Adipocyte (in vitro differentiated cells): ENCODE data around the gene F7.

ENCODE experiments used
- DNase-seq: peaks from one replicate; pipeline ENCODE4 v3.0.0-alpha.2; 2015; ENCODE audit warnings: low read depth
- H3K27me3 ChIP-seq: replicated peaks from 2 replicates; pipeline ENCODE4 v1.7.0; 2013; ENCODE audit warnings: mild to moderate bottlenecking, low read length, moderate library complexity; ENCODE audit not compliant: control insufficient read depth, insufficient read depth
- H3K36me3 ChIP-seq: 2 replicates; pipeline ENCODE4 v1.7.0; 2013; ENCODE audit warnings: low read length, mild to moderate bottlenecking, moderate library complexity; ENCODE audit not compliant: control insufficient read depth, insufficient read depth, severe bottlenecking
- H3K4me1 ChIP-seq: 2 replicates; pipeline ENCODE4 v1.7.0; 2013; ENCODE audit warnings: mild to moderate bottlenecking, low read length, moderate library complexity; ENCODE audit not compliant: control insufficient read depth, insufficient read depth
- H3K4me3 ChIP-seq: 2 replicates; pipeline ENCODE4 v1.7.0; 2013; ENCODE audit warnings: mild to moderate bottlenecking, low read length, moderate library complexity
- H3K9ac ChIP-seq: 2 replicates; pipeline ENCODE4 v1.7.0; 2013; ENCODE audit warnings: mild to moderate bottlenecking, low read length, moderate library complexity
- H3K9me3 ChIP-seq: 2 replicates; pipeline ENCODE4 v1.7.0; 2013; ENCODE audit warnings: mild to moderate bottlenecking, low read length, moderate library complexity; ENCODE audit not compliant: control insufficient read depth

Gene F7

GRCh38 chr13:113148407-113148806 is 42.8 kb downstream of the F7 start:
- Histone ChIP-seq H3K36me3 (no peaks in the 10 kb centered on the region), H3K4me1 (peaks cover 16% of the 10 kb centered on the region), H3K9me3 (no peaks in the 10 kb centered on the region), H3K9ac (no peak overlapping the region), H3K4me3 (no peak overlapping the region), H3K27me3 (no peaks in the 10 kb centered on the region)
- no peak for DNase-seq

- H3K9ac ChIP-seq, result no peak overlapping the region
- H3K36me3 ChIP-seq, result no peaks in the 10 kb centered on the region
- no peak overlapping the region for H3K4me3 ChIP-seq
- H3K9me3 ChIP-seq, result no peaks in the 10 kb centered on the region
- H3K4me1 ChIP-seq, result peaks cover 19% of the 10 kb centered on the region
- DNase-seq, result no peak
- H3K27me3 ChIP-seq, result no peaks in the 10 kb centered on the region
Measured at GRCh38 chr13:113148940-113149503, 43.4 kb downstream of the F7 start.

GRCh38 chr13:113149711-113150549 is 44.3 kb downstream of the F7 start:
- H3K36me3 ChIP-seq, result no peaks in the 10 kb centered on the region
- H3K4me1 ChIP-seq, result peaks cover 25% of the 10 kb centered on the region
- no peak for DNase-seq
- H3K9ac ChIP-seq, result no peak overlapping the region
- no peaks in the 10 kb centered on the region for H3K9me3 ChIP-seq
- no peak overlapping the region for H3K4me3 ChIP-seq
- no peaks in the 10 kb centered on the region for H3K27me3 ChIP-seq

GRCh38 chr13:113150550-113151365 is 45.2 kb downstream of the F7 start:
- peaks cover 28% of the 10 kb centered on the region for H3K4me1 ChIP-seq
- no peak overlapping the region for H3K9ac ChIP-seq
- no peak for DNase-seq
- H3K4me3 ChIP-seq, result no peak overlapping the region
- no peaks in the 10 kb centered on the region for H3K9me3 ChIP-seq
- H3K36me3 ChIP-seq, result no peaks in the 10 kb centered on the region
- H3K27me3 ChIP-seq, result no peaks in the 10 kb centered on the region

- Histone ChIP-seq H3K4me1 (peaks cover 28% of the 10 kb centered on the region), H3K9me3 (no peaks in the 10 kb centered on the region), H3K9ac (peak overlapping the region; percentile 87), H3K27me3 (no peaks in the 10 kb centered on the region), H3K36me3 (no peaks in the 10 kb centered on the region), H3K4me3 (peak overlapping the region; percentile 78)
- DNase-seq, result peak; percentile 43
Measured at GRCh38 chr13:113151745-113152690, 46.4 kb downstream of the F7 start.

GRCh38 chr13:113152691-113152983 is 47.0 kb downstream of the F7 start:
- Histone ChIP-seq H3K36me3 (no peaks in the 10 kb centered on the region), H3K4me3 (peak overlapping the region; percentile 78), H3K9me3 (no peaks in the 10 kb centered on the region), H3K4me1 (peaks cover 28% of the 10 kb centered on the region), H3K9ac (peak overlapping the region; percentile 87), H3K27me3 (no peaks in the 10 kb centered on the region)
- DNase-seq, result no peak

GRCh38 chr13:113152984-113153809 is 47.6 kb downstream of the F7 start:
- Histone ChIP-seq H3K4me1 (peaks cover 28% of the 10 kb centered on the region), H3K27me3 (no peaks in the 10 kb centered on the region), H3K9me3 (no peaks in the 10 kb centered on the region), H3K4me3 (peak overlapping the region; percentile 78), H3K36me3 (no peaks in the 10 kb centered on the region), H3K9ac (peak overlapping the region; percentile 87)
- DNase-seq, result peak; percentile 8

- Histone ChIP-seq H3K4me3 (peak overlapping the region; percentile 78), H3K36me3 (no peaks in the 10 kb centered on the region), H3K27me3 (no peaks in the 10 kb centered on the region), H3K4me1 (peaks cover 28% of the 10 kb centered on the region), H3K9ac (peak overlapping the region; percentile 87), H3K9me3 (no peaks in the 10 kb centered on the region)
- DNase-seq, result peak; percentile 89
Measured at GRCh38 chr13:113153810-113154748, 48.5 kb downstream of the F7 start.

GRCh38 chr13:113155201-113155600 is 49.6 kb downstream of the F7 start:
- Histone ChIP-seq H3K36me3 (no peaks in the 10 kb centered on the region), H3K9ac (no peak overlapping the region), H3K9me3 (no peaks in the 10 kb centered on the region), H3K4me1 (peaks cover 28% of the 10 kb centered on the region), H3K27me3 (peaks cover 2% of the 10 kb centered on the region), H3K4me3 (no peak overlapping the region)
- no peak for DNase-seq
